OCI-LY1 (cell line): ENCODE results near the gene KIF16B.

Source experiments
- H2AFZ ChIP-seq: fragments of 200-600 bp; sonication (generic), shearing (Covaris generic); 2 replicates; pipeline ENCODE4 v1.6.0; 2014; ENCODE audit warnings: antibody characterized with exemption, mild to moderate bottlenecking, low read length
- H3F3A ChIP-seq: fragments of 200-600 bp; sonication (generic), shearing (Covaris generic); 2 replicates; pipeline ENCODE4 v1.6.0; 2014; ENCODE audit warnings: mild to moderate bottlenecking, antibody characterized with exemption, low read length, moderate library complexity; ENCODE audit not compliant: insufficient read depth
- H3K27ac ChIP-seq: fragments of 200-600 bp; sonication (generic); 2 replicates; pipeline ENCODE4 v1.5.1; 2014; ENCODE audit warnings: low read length, mixed run types, mild to moderate bottlenecking, low read depth; ENCODE audit not compliant: poor library complexity, severe bottlenecking
- H3K27me3 ChIP-seq: fragments of 200-600 bp; sonication (generic); 2 replicates; pipeline ENCODE4 v1.6.0; 2014; ENCODE audit warnings: antibody characterized with exemption, mild to moderate bottlenecking, low read length, moderate library complexity; ENCODE audit not compliant: insufficient read depth
- H3K36me3 ChIP-seq: fragments of 200-600 bp; sonication (generic); 2 replicates; pipeline ENCODE4 v1.6.1; 2014; ENCODE audit warnings: mild to moderate bottlenecking, antibody characterized with exemption, low read length, moderate library complexity, mixed read lengths; ENCODE audit not compliant: insufficient read depth
- H3K4me1 ChIP-seq: fragments of 200-600 bp; sonication (generic); 2 replicates; pipeline ENCODE4 v1.5.1; 2014; ENCODE audit warnings: mild to moderate bottlenecking, low read length, moderate library complexity; ENCODE audit not compliant: insufficient read depth, severe bottlenecking
- H3K4me2 ChIP-seq: fragments of 200-600 bp; sonication (generic), shearing (Covaris generic); 2 replicates; pipeline ENCODE4 v1.6.1; 2014; ENCODE audit warnings: low read length
- H3K4me3 ChIP-seq: fragments of 200-600 bp; sonication (generic); 2 replicates; pipeline ENCODE4 v1.5.1; 2014; ENCODE audit warnings: low read length, low read depth, mild to moderate bottlenecking, mixed read lengths; ENCODE audit not compliant: poor library complexity, severe bottlenecking
- H3K79me2 ChIP-seq: fragments of 200-600 bp; shearing (Covaris generic); 2 replicates; pipeline ENCODE4 v1.6.1; 2016; ENCODE audit warnings: mixed run types, low read length, mixed read lengths; ENCODE audit not compliant: insufficient read depth
- H3K9ac ChIP-seq: fragments of 200-600 bp; sonication (generic), shearing (Covaris generic); 2 replicates; pipeline ENCODE4 v1.6.1; 2014; ENCODE audit warnings: mild to moderate bottlenecking, low read length, mixed read lengths
- H3K9me2 ChIP-seq: fragments of 200-600 bp; sonication (generic), shearing (Covaris generic); 2 replicates; pipeline ENCODE4 v1.6.1; 2014; ENCODE audit warnings: low read depth, mild to moderate bottlenecking, low read length, mixed read lengths
- H3K9me3 ChIP-seq: fragments of 200-600 bp; shearing (Covaris generic); 2 replicates; pipeline ENCODE4 v1.6.1; 2014; ENCODE audit warnings: low read length, mixed read lengths
- H4K20me1 ChIP-seq: fragments of 200-600 bp; sonication (generic), shearing (Covaris generic); 2 replicates; pipeline ENCODE4 v1.6.0; 2016; ENCODE audit warnings: mild to moderate bottlenecking, low read length; ENCODE audit not compliant: insufficient read depth
- CTCF ChIP-seq: fragments of 200-600 bp; sonication (generic), shearing (Covaris generic); IDR thresholded peaks from 2 replicates; pipeline ENCODE4 v1.5.1; 2017; ENCODE audit warnings: mild to moderate bottlenecking, antibody characterized with exemption, low read length, moderate library complexity, mixed read lengths
- EZH2 ChIP-seq: fragments of 200-600 bp; sonication (generic), shearing (Covaris generic); IDR thresholded peaks from 2 replicates; pipeline ENCODE4 v1.8.0; 2017; ENCODE audit warnings: borderline replicate concordance, mixed run types, mild to moderate bottlenecking, antibody characterized with exemption, low read length, moderate library complexity, mixed read lengths

KIF16B gene

GRCh38 chr20:16363506-16364319 lies 209.5 kb downstream of the KIF16B start:
- Histone ChIP-seq H3K4me3 (no peak overlapping the region), H2AFZ (no peak overlapping the region), H3K4me1 (no peaks in the 10 kb centered on the region), H3K27ac (no peak overlapping the region), H3K4me2 (no peak overlapping the region), H4K20me1 (no peaks in the 10 kb centered on the region), H3K9ac (no peak overlapping the region), H3K27me3 (no peaks in the 10 kb centered on the region), H3K79me2 (no peaks in the 10 kb centered on the region), H3F3A (no peaks in the 10 kb centered on the region), H3K9me2 (no peaks in the 10 kb centered on the region), H3K36me3 (peaks cover 5% of the 10 kb centered on the region; the same call in 1 of the 2 replicates), H3K9me3 (no peaks in the 10 kb centered on the region)
- no peak for TF ChIP-seq EZH2
- no peak for TF ChIP-seq CTCF

- Histone ChIP-seq H3K4me1 (no peaks in the 10 kb centered on the region), H3F3A (no peaks in the 10 kb centered on the region), H2AFZ (no peak overlapping the region), H3K79me2 (no peaks in the 10 kb centered on the region), H3K4me2 (no peak overlapping the region), H4K20me1 (no peaks in the 10 kb centered on the region), H3K9ac (no peak overlapping the region), H3K4me3 (no peak overlapping the region), H3K36me3 (no peaks in the 10 kb centered on the region), H3K27ac (no peak overlapping the region), H3K9me2 (no peaks in the 10 kb centered on the region), H3K27me3 (no peaks in the 10 kb centered on the region), H3K9me3 (no peaks in the 10 kb centered on the region)
- TF ChIP-seq EZH2 (no peak), CTCF (no peak)
These were observed 210.6 kb downstream of the KIF16B start for GRCh38 chr20:16362642-16363041.

GRCh38 chr20:16360668-16361067 lies 212.6 kb downstream of the KIF16B start:
- no peaks in the 10 kb centered on the region for H3F3A ChIP-seq
- no peaks in the 10 kb centered on the region for H3K27me3 ChIP-seq
- no peaks in the 10 kb centered on the region for H4K20me1 ChIP-seq
- H3K4me3 ChIP-seq, result no peak overlapping the region
- H3K4me1 ChIP-seq, result no peaks in the 10 kb centered on the region
- H2AFZ ChIP-seq, result no peak overlapping the region
- no peaks in the 10 kb centered on the region for H3K9me3 ChIP-seq
- H3K36me3 ChIP-seq, result no peaks in the 10 kb centered on the region
- H3K9me2 ChIP-seq, result no peaks in the 10 kb centered on the region
- H3K27ac ChIP-seq, result no peak overlapping the region
- H3K79me2 ChIP-seq, result no peaks in the 10 kb centered on the region
- H3K9ac ChIP-seq, result no peak overlapping the region
- no peak overlapping the region for H3K4me2 ChIP-seq
- no peak for TF ChIP-seq CTCF
- TF ChIP-seq EZH2, result no peak
